Fibroblast of lung (primary cell): ENCODE data around the gene PCYT1B. TPM values are rescaled to one million over a fixed set of nuclear protein-coding genes. Genes with fewer than 3 reads are reported as not detected.

ENCODE experiments used
- DNase-seq, 2 donors: peaks; one replicate each; pipeline versions ENCODE4 v3.0.0 to v3.0.0-alpha.2; 2010; ENCODE audit warnings: low read depth in 2 of 2
- H2AFZ ChIP-seq: 2 replicates; pipeline ENCODE4 v1.5.1; 2012; ENCODE audit warnings: low read length, control low read depth, inconsistent platforms
- H3K27ac ChIP-seq: 2 replicates; pipeline ENCODE4 v1.5.1; 2011; ENCODE audit warnings: low read length, control low read depth; ENCODE audit not compliant: insufficient read depth
- H3K27me3 ChIP-seq: 2 replicates; pipeline ENCODE4 v1.5.1; 2011; ENCODE audit warnings: mild to moderate bottlenecking, low read length; ENCODE audit not compliant: control insufficient read depth, insufficient read depth
- H3K36me3 ChIP-seq: 2 replicates; pipeline ENCODE4 v1.5.1; 2011; ENCODE audit warnings: low read length; ENCODE audit not compliant: control insufficient read depth, insufficient read depth
- H3K4me1 ChIP-seq: 2 replicates; pipeline ENCODE4 v1.5.1; 2011; ENCODE audit warnings: low read length; ENCODE audit not compliant: control insufficient read depth, insufficient read depth; ENCODE audit errors: extremely low read depth
- H3K4me2 ChIP-seq: 2 replicates; pipeline ENCODE4 v1.5.1; 2011; ENCODE audit warnings: low read length, control low read depth; ENCODE audit not compliant: insufficient read depth; ENCODE audit errors: extremely low read depth
- H3K4me3 ChIP-seq, 4 experiments: fragments of 200-600 bp in 1 of 4; sonication (generic) in 1 of 4; replicated peaks in 1 of 4; 2 replicates each; pipeline ENCODE4 v1.5.1; 2011 to 2016; ENCODE audit warnings: low read length in 4 of 4, low read depth in 3 of 4, mild to moderate bottlenecking in 3 of 4, control low read depth in 2 of 4, inconsistent platforms in 1 of 4, mixed read lengths in 1 of 4; ENCODE audit not compliant: insufficient read depth in 1 of 4; ENCODE audit errors: control extremely low read depth in 1 of 4
- H3K79me2 ChIP-seq: 2 replicates; pipeline ENCODE4 v1.5.1; 2012; ENCODE audit warnings: mild to moderate bottlenecking, low read length, inconsistent platforms; ENCODE audit not compliant: control insufficient read depth, insufficient read depth
- H3K9ac ChIP-seq: 2 replicates; pipeline ENCODE4 v1.5.1; 2011; ENCODE audit warnings: mild to moderate bottlenecking, low read length, control low read depth; ENCODE audit not compliant: insufficient read depth
- H3K9me3 ChIP-seq: 2 replicates; pipeline ENCODE4 v1.5.1; 2012; ENCODE audit warnings: low read depth, low read length; ENCODE audit not compliant: control insufficient read depth, insufficient read depth
- H4K20me1 ChIP-seq: 2 replicates; pipeline ENCODE4 v1.5.1; 2011; ENCODE audit warnings: low read length; ENCODE audit not compliant: control insufficient read depth, insufficient read depth; ENCODE audit errors: extremely low read depth
- CTCF ChIP-seq, 2 donors: IDR thresholded peaks in 1 of 2; conservative IDR thresholded peaks in 1 of 2; 1 replicate in 1 of 2; 2 replicates in 1 of 2; pipeline ENCODE4 v1.5.1; 2011 to 2012; ENCODE audit warnings: low read length in 2 of 2, control low read depth in 1 of 2, inconsistent platforms in 1 of 2, low read depth in 1 of 2, mild to moderate bottlenecking in 1 of 2
- EZH2 ChIP-seq: IDR thresholded peaks from 2 replicates; pipeline ENCODE4 v1.5.1; 2012; ENCODE audit warnings: low read length, control low read depth, mild to moderate bottlenecking; ENCODE audit errors: missing control alignments
- polyA plus RNA-seq, 2 donors: library from polyadenylated mRNA; depleted of rRNA in 1 of 2; stranded (reverse) in 1 of 2; unstranded in 1 of 2; fragments of >200 nt; gene quantifications; 2 replicates each; pipeline ENCODE4 v1.2.1, GENCODE V29; 2011 to 2012; ENCODE audit warnings: missing spikeins in 1 of 2
- total RNA-seq: library from RNA; depleted of rRNA; stranded (reverse); fragments of >200 nt; gene quantifications from 2 replicates; pipeline ENCODE4 v1.2.1, GENCODE V29; 2014

Gene PCYT1B
- total and polyA plus RNA-seq, 2 donors (not counting 1 experiment from before 2014, with no cell fraction given): 0.17 to 0.34 TPM

GRCh38 chrX:24672701-24673190 is 25.6 kb upstream of the PCYT1B start:
- Histone ChIP-seq H3K36me3 (no peaks in the 10 kb centered on the region), H3K79me2 (no peaks in the 10 kb centered on the region), H3K9ac (no peak overlapping the region), H4K20me1 (no peaks in the 10 kb centered on the region), H3K27ac (no peak overlapping the region), H3K4me2 (no peak overlapping the region), H3K4me3 (no peak overlapping the region), H3K4me1 (no peaks in the 10 kb centered on the region), H3K27me3 (no peaks in the 10 kb centered on the region), H2AFZ (no peak overlapping the region), H3K9me3 (no peaks in the 10 kb centered on the region)
- DNase-seq: no peak
- TF ChIP-seq EZH2: no peak
- TF ChIP-seq CTCF (conservative IDR thresholded peaks at IDR 0.05 in 1 of 2, IDR thresholded peaks at IDR 0.05 in 1 of 2; ENCODE audit: low read depth in 1 of 2, low read length in 2 of 2): no peak

- Histone ChIP-seq H3K9ac (no peak overlapping the region), H3K4me2 (no peak overlapping the region), H3K4me3 (no peak overlapping the region), H2AFZ (no peak overlapping the region), H3K36me3 (no peaks in the 10 kb centered on the region), H3K27ac (no peak overlapping the region), H3K27me3 (no peaks in the 10 kb centered on the region), H3K9me3 (no peaks in the 10 kb centered on the region), H3K4me1 (no peaks in the 10 kb centered on the region), H3K79me2 (no peaks in the 10 kb centered on the region), H4K20me1 (no peaks in the 10 kb centered on the region)
- no peak for TF ChIP-seq CTCF (conservative IDR thresholded peaks at IDR 0.05 in 1 of 2, IDR thresholded peaks at IDR 0.05 in 1 of 2; ENCODE audit: low read depth in 1 of 2, low read length in 2 of 2)
- no peak for TF ChIP-seq EZH2
- peak in 1 of 2 donors; percentile 21 for DNase-seq
Measured at GRCh38 chrX:24668111-24668510, 21.0 kb upstream of the PCYT1B start.

GRCh38 chrX:24662352-24662751 is 15.2 kb upstream of the PCYT1B start:
- Histone ChIP-seq H3K36me3 (no peaks in the 10 kb centered on the region), H4K20me1 (no peaks in the 10 kb centered on the region), H3K27me3 (no peaks in the 10 kb centered on the region), H3K4me1 (no peaks in the 10 kb centered on the region), H2AFZ (no peak overlapping the region), H3K9ac (no peak overlapping the region), H3K79me2 (no peaks in the 10 kb centered on the region), H3K4me2 (no peak overlapping the region), H3K27ac (no peak overlapping the region), H3K9me3 (no peaks in the 10 kb centered on the region), H3K4me3 (no peak overlapping the region)
- DNase-seq: no peak
- TF ChIP-seq CTCF (conservative IDR thresholded peaks at IDR 0.05 in 1 of 2, IDR thresholded peaks at IDR 0.05 in 1 of 2; ENCODE audit: low read depth in 1 of 2, low read length in 2 of 2) (no peak), EZH2 (no peak)
